Measurements from ENCODE around the gene PNISR.

- TF ChIP-seq POLR2A (IDR thresholded peaks at IDR 0.05) (no peak), CTCF (IDR thresholded peaks at IDR 0.05) (no peak)
Observed at GRCh38 chr6:99397287-99397686, 27.8 kb downstream of the PNISR start.

All from tibial nerve (tissue), 3 donors.